ENCODE measurements around the gene SIRPG. TPM values are rescaled to one million over a fixed set of nuclear protein-coding genes. Genes with fewer than 3 reads are reported as not detected.

Gene SIRPG
- polyA plus RNA-seq, 1 of the 3 experiments (the other 2 are of a cell fraction), result not detected

- Histone ChIP-seq H3K9ac (no peak overlapping the region), H3K4me1 (ENCODE audit: control insufficient read depth in 1 of 2, insufficient read depth in 2 of 2, low read depth in 1 of 2, low read length in 1 of 2) (no peaks in the 10 kb centered on the region), H3K4me2 (no peak overlapping the region), H3K27me3 (ENCODE audit: insufficient read depth) (no peaks in the 10 kb centered on the region), H3K4me3 (ENCODE audit: low read depth in 2 of 2, low read length in 1 of 2) (no peak overlapping the region), H2AFZ (ENCODE audit: low read depth) (no peak overlapping the region), H4K20me1 (ENCODE audit: insufficient read depth) (no peaks in the 10 kb centered on the region), H3F3A (replicated peaks; ENCODE audit: insufficient read depth) (no peaks in the 10 kb centered on the region), H3K79me2 (ENCODE audit: insufficient read depth) (no peaks in the 10 kb centered on the region), H3K9me3 (no peaks in the 10 kb centered on the region), H3K36me3 (replicated peaks in 1 of 2; ENCODE audit: control insufficient read depth in 1 of 2, insufficient read depth in 2 of 2, low read length in 1 of 2) (no peaks in the 10 kb centered on the region), H3K27ac (ENCODE audit: low read depth in 2 of 2, low read length in 1 of 2) (no peak overlapping the region), H3K9me2 (no peaks in the 10 kb centered on the region)
- no peak for TF ChIP-seq EP300 (IDR thresholded peaks at IDR 0.05; ENCODE audit: borderline replicate concordance in 1 of 2, low read depth in 1 of 2, low read length in 1 of 2)
- no peak for TF ChIP-seq GABPA (IDR thresholded peaks at IDR 0.05; ENCODE audit: low read depth)
- no peak for TF ChIP-seq PBX3 (IDR thresholded peaks at IDR 0.05)
- TF ChIP-seq CHD2 (IDR thresholded peaks at IDR 0.05; ENCODE audit: low read length, partially characterized antibody), result no peak
- no peak for TF ChIP-seq REST (IDR thresholded peaks at IDR 0.05; ENCODE audit: low read depth, low read length)
- TF ChIP-seq RFX5 (IDR thresholded peaks at IDR 0.05; ENCODE audit: low read length), result no peak
- TF ChIP-seq MEF2A (IDR thresholded peaks at IDR 0.05; ENCODE audit: borderline replicate concordance, low read depth), result no peak
- no peak for TF ChIP-seq EZH2phosphoT487 (IDR thresholded peaks at IDR 0.05; ENCODE audit: borderline replicate concordance, low read depth)
- no peak for TF ChIP-seq TCF12 (IDR thresholded peaks at IDR 0.05)
- no peak for TF ChIP-seq IRF3 (IDR thresholded peaks at IDR 0.05; ENCODE audit: low read depth, low read length)
- WGBS (ENCODE audit: low lambda C conversion rate), result 14% methylated on average over 1 of the region's 1 CpG
- ChIA-PET POLR2A (no interaction called here), CTCF (no interaction called here)
- no peak for DNase-seq
These were observed 27.3 kb upstream of the SIRPG start for GRCh38 chr20:1684872-1685271.

GRCh38 chr20:1676650-1677049, 19.1 kb upstream of the SIRPG start:
- no peaks in the 10 kb centered on the region for H3K9me3 ChIP-seq
- no peaks in the 10 kb centered on the region; the same call in 1 of the 2 replicates for H3K27me3 ChIP-seq (ENCODE audit: insufficient read depth)
- H3F3A ChIP-seq (replicated peaks; ENCODE audit: insufficient read depth), result no peaks in the 10 kb centered on the region
- ChIA-PET POLR2A (no interaction called here), CTCF (no interaction called here)
- H3K79me2 ChIP-seq (ENCODE audit: insufficient read depth), result no peaks in the 10 kb centered on the region
- no peaks in the 10 kb centered on the region for H3K4me1 ChIP-seq (ENCODE audit: control insufficient read depth in 1 of 2, insufficient read depth in 2 of 2, low read depth in 1 of 2, low read length in 1 of 2)
- H4K20me1 ChIP-seq (ENCODE audit: insufficient read depth), result no peaks in the 10 kb centered on the region
- H3K4me3 ChIP-seq (ENCODE audit: low read depth in 2 of 2, low read length in 1 of 2), result no peak overlapping the region
- H3K9ac ChIP-seq, result no peak overlapping the region
- no peak overlapping the region for H3K4me2 ChIP-seq
- no peak for DNase-seq
- H2AFZ ChIP-seq (ENCODE audit: low read depth), result no peak overlapping the region
- no peaks in the 10 kb centered on the region for H3K9me2 ChIP-seq
- no peak overlapping the region for H3K27ac ChIP-seq (ENCODE audit: low read depth in 2 of 2, low read length in 1 of 2)
- H3K36me3 ChIP-seq (replicated peaks in 1 of 2; ENCODE audit: control insufficient read depth in 1 of 2, insufficient read depth in 2 of 2, low read length in 1 of 2), result no peaks in the 10 kb centered on the region
- 32% methylated on average over 6 of the region's 6 CpGs for WGBS (ENCODE audit: low lambda C conversion rate)
- TF ChIP-seq FOSL2 (IDR thresholded peaks at IDR 0.05; ENCODE audit: borderline replicate concordance, low read depth) (no peak), USF2 (IDR thresholded peaks at IDR 0.05; ENCODE audit: borderline replicate concordance, low read depth, low read length) (no peak), SMC3 (IDR thresholded peaks at IDR 0.05; ENCODE audit: low read depth, low read length) (no peak), IRF3 (IDR thresholded peaks at IDR 0.05; ENCODE audit: low read depth, low read length) (no peak), TCF12 (IDR thresholded peaks at IDR 0.05) (no peak), PBX3 (IDR thresholded peaks at IDR 0.05) (no peak), USF1 (IDR thresholded peaks at IDR 0.05; ENCODE audit: borderline replicate concordance, low read depth) (no peak), GATA2 (CRISPR knock-in tag; IDR thresholded peaks at IDR 0.05) (no peak), YY1 (IDR thresholded peaks at IDR 0.05; ENCODE audit: low read depth) (no peak)
